Common myeloid progenitor, CD34-positive (primary cell): Measurements from ENCODE around the gene ENTPD5.
"Not testable (repeated sequence)": the region's sequence is repeated elsewhere in the genome, so short reads cannot be mapped to it uniquely, and the experiment has no call there.

ENCODE experiments used
- CTCF ChIA-PET: fragments of 350-600 bp; sonication (Branson Sonifier 250); formaldehyde crosslinking; loops from one replicate; lab custom pipeline; 2021; ENCODE audit warnings: antibody characterized with exemption; lab: Charles Lee
- POLR2A ChIA-PET: fragments of 350-600 bp; sonication (Branson Sonifier 250); formaldehyde crosslinking; loops from one replicate; lab custom pipeline; 2021; ENCODE audit warnings: antibody characterized with exemption; lab: Charles Lee
- DNase-seq, 3 donors: peaks; one replicate each; pipeline versions ENCODE4 v3.0.0 to v3.0.0-alpha.2; 2013
- H3K27ac ChIP-seq, 2 experiments: 1 replicate in 1 of 2; 2 replicates in 1 of 2; pipeline ENCODE4 v1.7.0; 2013; ENCODE audit warnings: inconsistent platforms in 2 of 2, low read length in 2 of 2, mild to moderate bottlenecking in 2 of 2, low read depth in 1 of 2, moderate library complexity in 1 of 2; ENCODE audit not compliant: severe bottlenecking in 2 of 2, insufficient read depth in 1 of 2, poor library complexity in 1 of 2
- H3K27me3 ChIP-seq, 5 experiments: replicated peaks in 2 of 5; 1 replicate in 3 of 5; 2 replicates in 2 of 5; pipeline versions ENCODE4 v1.6.1 to v1.7.0; 2013; ENCODE audit warnings: low read length in 4 of 5, mild to moderate bottlenecking in 2 of 5, moderate library complexity in 2 of 5, inconsistent platforms in 1 of 5; ENCODE audit not compliant: insufficient read depth in 5 of 5, control insufficient read depth in 4 of 5
- H3K36me3 ChIP-seq, 4 experiments: 1 replicate in 2 of 4; 2 replicates in 2 of 4; pipeline versions ENCODE4 v1.6.1 to v1.7.0; 2013; ENCODE audit warnings: low read length in 3 of 4, control low read depth in 1 of 4, mild to moderate bottlenecking in 1 of 4; ENCODE audit not compliant: control insufficient read depth in 4 of 4, insufficient read depth in 4 of 4
- H3K4me1 ChIP-seq, 4 experiments: 1 replicate in 3 of 4; 2 replicates in 1 of 4; pipeline versions ENCODE4 v1.6.1 to v1.7.1; 2013; ENCODE audit warnings: low read length in 3 of 4, mild to moderate bottlenecking in 3 of 4, control low read depth in 1 of 4, inconsistent platforms in 1 of 4, moderate library complexity in 1 of 4; ENCODE audit not compliant: control insufficient read depth in 4 of 4, insufficient read depth in 4 of 4; ENCODE audit errors: control extremely low read depth in 1 of 4
- H3K4me3 ChIP-seq, 7 experiments: 1 replicate in 4 of 7; 2 replicates in 3 of 7; pipeline versions ENCODE4 v1.5.1 to v1.7.0; 2013; ENCODE audit warnings: mild to moderate bottlenecking in 7 of 7, low read length in 6 of 7, moderate library complexity in 6 of 7, inconsistent platforms in 2 of 7, low read depth in 2 of 7, control low read depth in 1 of 7; ENCODE audit not compliant: insufficient read depth in 4 of 7, control insufficient read depth in 1 of 7; ENCODE audit errors: extremely low read depth in 1 of 7
- H3K9me3 ChIP-seq, 5 experiments: 1 replicate in 4 of 5; 2 replicates in 1 of 5; pipeline versions ENCODE4 v1.6.1 to v1.7.1; 2013; ENCODE audit warnings: low read length in 4 of 5, mild to moderate bottlenecking in 2 of 5, inconsistent platforms in 1 of 5, low read depth in 1 of 5, moderate library complexity in 1 of 5; ENCODE audit not compliant: control insufficient read depth in 4 of 5, insufficient read depth in 2 of 5; ENCODE audit errors: control extremely low read depth in 1 of 5
- WGBS: methylation state at CpG from one replicate; pipeline ENCODE4 v1.1.5; 2013; ENCODE audit not compliant: insufficient coverage; 5-methylcytosine and 5-hydroxymethylcytosine counted together

The ENTPD5 gene

DNA sequence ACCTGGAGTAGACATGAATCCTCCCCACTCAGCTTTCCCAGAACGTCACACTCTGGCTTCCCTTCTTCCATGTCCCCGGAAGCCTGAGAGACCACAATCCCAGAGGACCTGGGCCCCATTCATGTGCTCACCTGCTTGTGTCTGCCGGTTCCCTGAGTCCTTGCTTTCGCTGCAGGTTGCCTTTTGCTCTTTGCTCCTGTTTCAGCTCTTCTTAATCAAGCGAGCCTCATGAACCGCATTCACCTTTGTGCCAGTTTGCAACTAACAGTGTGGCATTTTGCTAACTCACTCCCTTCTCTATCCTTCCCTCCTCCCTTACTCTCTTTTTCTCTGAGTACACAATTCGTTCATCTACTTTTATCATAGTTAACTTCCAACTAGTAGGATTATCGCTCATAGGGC lies 23.1 kb downstream of the ENTPD5 start:
- no peaks in the 10 kb centered on the region for H3K9me3 ChIP-seq
- H3K4me1 ChIP-seq: no peaks in the 10 kb centered on the region
- peaks cover 0 to 6% (median 1%) of the 10 kb centered on the region in 4 experiments for H3K36me3 ChIP-seq
- DNase-seq: no peak
- no peaks in the 10 kb centered on the region for H3K27me3 ChIP-seq
- H3K27ac ChIP-seq: no peak overlapping the region
- ChIA-PET CTCF (interaction anchor here (1.5 kb wide), 1 partner anchor 9 kb away, joined by 4 read pairs; no protein-coding TSS in a partner anchor), POLR2A (interaction anchor here (0.7 kb wide), 1 partner anchor 65 kb away, joined by 5 read pairs; no protein-coding TSS in a partner anchor)
- no peak overlapping the region for H3K4me3 ChIP-seq
- 94% methylated on average over 8 of the region's 8 CpGs for WGBS

DNA sequence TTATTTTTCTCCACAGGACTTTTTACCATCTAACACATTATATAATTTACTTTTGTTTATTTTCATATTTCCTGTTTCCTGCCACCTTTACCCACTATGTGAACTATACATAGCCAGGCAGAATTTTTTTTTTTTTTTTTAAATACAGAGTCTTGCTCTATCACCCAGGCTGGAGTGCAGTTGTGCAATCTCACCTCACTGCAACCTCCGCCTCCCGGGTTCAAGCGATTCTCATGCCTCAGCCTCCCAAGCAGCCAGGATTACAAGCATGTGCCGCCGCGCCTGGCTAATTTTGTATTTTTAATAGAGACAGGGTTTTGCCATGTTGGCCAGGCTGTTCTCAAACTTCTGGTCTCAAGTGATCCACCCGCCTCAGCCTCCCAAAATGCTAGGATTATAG lies 24.2 kb downstream of the ENTPD5 start:
- H3K27me3 ChIP-seq, H3K36me3 ChIP-seq, CTCF ChIA-PET, DNase-seq, H3K9me3 ChIP-seq, H3K4me1 ChIP-seq, H3K27ac ChIP-seq, H3K4me3 ChIP-seq, POLR2A ChIA-PET: not testable (repeated sequence)
- 100% methylated on average over 1 of the region's 7 CpGs for WGBS

DNA sequence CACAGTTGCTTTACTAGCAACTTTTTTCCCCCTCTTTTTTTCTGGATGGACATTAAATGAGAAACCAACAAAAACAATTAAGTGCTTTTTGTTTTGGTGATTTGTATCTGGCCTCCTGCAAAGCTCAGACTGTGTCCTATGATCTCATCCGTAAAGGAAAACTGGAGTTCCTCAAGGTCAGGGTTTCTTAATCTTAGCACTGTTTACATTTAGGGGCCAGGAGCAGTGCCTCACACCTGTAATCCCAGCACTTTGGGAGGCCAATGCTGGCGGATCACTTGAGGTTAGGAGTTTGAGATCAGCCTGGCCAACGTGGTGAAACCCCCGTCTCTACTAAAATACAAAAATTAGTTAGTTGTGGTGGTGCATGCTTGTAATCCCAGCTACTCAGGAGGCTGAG lies 28.0 kb downstream of the ENTPD5 start:
- DNase-seq: no peak
- Histone ChIP-seq H3K9me3 (no peaks in the 10 kb centered on the region), H3K27ac (no peak overlapping the region), H3K4me3 (no peak overlapping the region), H3K4me1 (no peaks in the 10 kb centered on the region), H3K27me3 (no peaks in the 10 kb centered on the region), H3K36me3 (peaks cover 2 to 19% (median 14%) of the 10 kb centered on the region in 4 experiments)
- 67% methylated on average over 2 of the region's 4 CpGs for WGBS
- ChIA-PET CTCF (interaction anchor here (1.3 kb wide), 1 partner anchor 8 kb away, joined by 3 read pairs; no protein-coding TSS in a partner anchor), POLR2A (no interaction called here)

DNA sequence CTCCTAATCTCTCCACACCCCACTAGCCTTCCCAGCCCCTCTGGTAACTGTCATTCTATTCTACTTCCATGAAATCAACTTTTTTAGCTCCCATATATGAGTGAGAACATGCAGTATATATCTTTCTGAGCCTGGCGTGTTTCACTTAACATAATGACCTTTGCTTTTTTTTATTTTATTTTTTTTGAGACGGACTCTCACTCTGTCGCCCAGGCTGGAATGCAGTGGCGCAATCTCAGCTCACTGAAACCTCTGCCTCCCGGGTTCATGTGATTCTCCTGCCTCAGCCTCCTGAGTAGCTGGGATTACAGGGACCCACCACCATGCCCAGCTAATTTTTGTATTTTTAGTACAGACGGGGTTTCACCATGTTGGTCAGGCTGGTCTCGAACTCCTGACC lies 30.4 kb downstream of the ENTPD5 start:
- DNase-seq, POLR2A ChIA-PET, H3K4me1 ChIP-seq, H3K9me3 ChIP-seq, H3K4me3 ChIP-seq, H3K27me3 ChIP-seq, H3K27ac ChIP-seq: not testable (repeated sequence)
- peaks cover 2 to 18% (median 15%) of the 10 kb centered on the region in 4 experiments for H3K36me3 ChIP-seq
- CTCF ChIA-PET: interaction anchor here (0.7 kb wide), 1 partner anchor 12 kb away, joined by 3 read pairs; no protein-coding TSS in a partner anchor
- WGBS: 100% methylated on average over 3 of the region's 7 CpGs

DNA sequence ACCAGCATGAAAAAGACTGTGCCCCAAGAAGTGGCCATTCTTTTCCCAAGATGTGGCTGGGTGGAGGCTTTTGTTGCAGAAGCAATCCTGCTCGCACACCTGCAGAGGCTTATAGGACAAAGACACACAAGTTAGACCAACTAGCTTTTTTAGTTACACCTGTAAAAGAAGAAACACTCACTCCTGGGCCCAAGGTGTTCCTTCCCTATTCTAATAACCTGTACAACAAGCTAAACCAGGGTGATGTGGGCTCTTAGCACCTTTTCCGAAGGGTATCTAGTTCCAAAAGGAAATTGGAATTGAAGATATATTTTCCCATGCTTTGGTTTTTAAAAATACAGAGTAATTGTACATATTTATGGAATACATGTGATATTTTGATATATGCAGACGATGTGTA lies 31.0 kb downstream of the ENTPD5 start:
- Histone ChIP-seq H3K4me1 (no peaks in the 10 kb centered on the region), H3K27me3 (no peaks in the 10 kb centered on the region), H3K9me3 (no peaks in the 10 kb centered on the region), H3K27ac (no peak overlapping the region), H3K36me3 (peaks cover 2 to 18% (median 15%) of the 10 kb centered on the region in 4 experiments), H3K4me3 (no peak overlapping the region)
- CTCF ChIA-PET: interaction anchor here (0.7 kb wide), 1 partner anchor 12 kb away, joined by 3 read pairs; no protein-coding TSS in a partner anchor
- POLR2A ChIA-PET: no interaction called here
- 100% methylated on average over 1 of the region's 3 CpGs for WGBS
- no peak for DNase-seq

DNA sequence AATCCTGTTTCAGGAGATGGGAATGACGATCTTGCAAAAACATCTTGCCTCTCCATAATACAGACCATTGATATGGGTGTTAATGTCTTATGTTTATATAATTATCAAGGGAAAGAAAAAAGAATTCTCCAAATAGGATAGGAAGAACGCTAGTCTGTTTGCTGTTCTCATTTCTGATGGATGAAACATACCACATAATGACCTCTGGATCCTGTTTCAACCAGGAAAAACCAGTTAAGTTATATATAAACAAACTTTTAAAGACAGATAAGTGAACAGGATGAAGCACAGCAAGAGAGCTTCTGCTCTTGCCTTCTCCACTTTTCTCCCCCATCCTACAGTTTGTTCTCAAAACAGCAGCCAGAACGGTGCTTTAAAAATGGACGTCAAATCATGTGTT lies 41.2 kb downstream of the ENTPD5 start:
- CTCF ChIA-PET: interaction anchor here (0.6 kb wide), 1 partner anchor 66 kb away, joined by 3 read pairs; no protein-coding TSS in a partner anchor
- no peak for DNase-seq
- WGBS: 100% methylated on average over 2 of the region's 4 CpGs
- Histone ChIP-seq H3K4me1 (no peaks in the 10 kb centered on the region), H3K9me3 (no peaks in the 10 kb centered on the region), H3K27me3 (no peaks in the 10 kb centered on the region), H3K27ac (no peak overlapping the region), H3K4me3 (no peak overlapping the region), H3K36me3 (peaks cover 3 to 27% (median 17%) of the 10 kb centered on the region in 4 experiments)
- POLR2A ChIA-PET: no interaction called here

DNA sequence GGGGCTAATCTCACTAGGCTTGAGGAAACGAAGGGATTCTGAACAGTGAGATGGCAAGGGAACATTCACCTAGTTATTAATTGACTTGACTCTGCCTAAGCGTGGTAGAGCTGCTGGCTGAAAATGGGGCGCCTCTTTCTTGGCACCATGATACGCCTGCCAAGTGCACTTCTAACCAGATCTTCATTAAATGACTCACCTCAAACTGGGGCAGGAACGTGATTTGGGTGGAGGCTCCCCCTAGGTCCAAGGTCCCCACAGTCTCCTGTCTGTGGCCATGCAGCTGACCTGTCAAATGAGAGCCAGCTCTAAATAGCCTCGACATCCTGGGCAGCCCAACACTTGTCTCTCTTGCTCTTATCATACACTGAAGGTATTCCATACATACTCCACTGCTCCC lies 43.0 kb downstream of the ENTPD5 start:
- 98% methylated on average over 6 of the region's 6 CpGs for WGBS
- Histone ChIP-seq H3K27me3 (no peaks in the 10 kb centered on the region), H3K9me3 (no peaks in the 10 kb centered on the region), H3K4me3 (no peak overlapping the region), H3K27ac (no peak overlapping the region), H3K4me1 (no peaks in the 10 kb centered on the region), H3K36me3 (peaks cover 3 to 34% (median 21%) of the 10 kb centered on the region in 4 experiments)
- POLR2A ChIA-PET: no interaction called here
- DNase-seq: no peak
- CTCF ChIA-PET: interaction anchor here (0.7 to 1.6 kb wide), 5 partner anchors 12 to 37 kb away, joined by 3 to 4 read pairs (median 3); no protein-coding TSS in a partner anchor
